ENCODE results near the gene LY6G6D.

- no peak for TF ChIP-seq POLR2AphosphoS5 (IDR thresholded peaks at IDR 0.05)
- TF ChIP-seq EP300 (IDR thresholded peaks at IDR 0.05): no peak
- no peak for TF ChIP-seq CTCF (IDR thresholded peaks at IDR 0.05)
These were observed 49.0 kb downstream of the LY6G6D start for GRCh38 chr6:31764198-31764597.
